Stimulated activated CD8-positive, alpha-beta memory T cell treated with anti-CD3 and anti-CD28 coated beads, Interleukin-7, amount 100 ng/mL, for 1 hour (primary cell): Measurements from ENCODE around the gene PPP1R3G.
A peak's percentile ranks its signal among the peaks of the same experiment; 100 is the strongest.
"Not testable (repeated sequence)": the region's sequence is repeated elsewhere in the genome, so short reads cannot be mapped to it uniquely, and the experiment has no call there.

ENCODE experiments used
- DNase-seq, 2 donors: peaks; one replicate each; pipeline ENCODE4 v3.0.0-alpha.2; 2020; ENCODE audit warnings: low read depth in 2 of 2

The PPP1R3G gene

DNA sequence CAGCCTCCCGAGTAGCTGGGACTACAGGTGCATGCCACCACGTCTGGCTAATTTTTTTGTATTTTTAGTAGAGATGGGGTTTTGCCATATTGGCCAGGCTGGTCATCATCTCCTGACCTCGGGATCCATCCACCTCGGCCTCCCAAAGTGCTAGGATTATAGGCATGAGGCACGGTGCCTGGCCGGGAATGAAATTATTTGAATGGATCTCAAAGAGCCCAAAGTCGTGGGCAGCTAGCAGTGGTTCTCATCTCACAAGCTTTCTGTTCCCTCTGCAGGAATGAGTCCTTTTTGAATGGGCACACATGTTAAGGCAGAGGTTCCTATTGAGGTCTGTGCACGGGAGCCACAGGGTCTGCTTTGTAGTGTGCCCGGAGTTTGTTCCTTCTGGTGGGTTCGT lies 34.9 kb downstream of the PPP1R3G start:
- no peak for DNase-seq

- DNase-seq: not testable (repeated sequence)
Measured at GRCh38 chr6:5120543-5120942, 35.4 kb downstream of the PPP1R3G start.

DNA sequence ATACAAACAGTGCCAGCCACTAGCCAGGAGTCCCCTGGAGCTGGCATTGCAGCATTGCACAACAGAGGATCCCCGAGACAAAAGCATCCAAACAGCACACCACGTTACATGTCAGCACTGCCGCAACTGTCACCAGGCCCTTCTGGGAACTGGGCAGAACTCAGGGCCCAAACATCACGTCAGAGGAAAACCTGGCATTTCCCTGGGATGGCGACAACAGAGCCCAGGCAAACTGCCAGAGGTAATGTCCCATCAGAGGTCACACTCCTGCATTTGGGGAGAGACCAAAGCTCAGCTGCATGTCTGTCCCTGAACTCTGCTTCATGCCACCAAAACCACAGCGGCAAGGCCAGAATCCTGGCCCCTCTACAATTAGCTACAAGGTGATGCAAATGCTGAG lies 36.3 kb downstream of the PPP1R3G start:
- DNase-seq: no peak

DNA sequence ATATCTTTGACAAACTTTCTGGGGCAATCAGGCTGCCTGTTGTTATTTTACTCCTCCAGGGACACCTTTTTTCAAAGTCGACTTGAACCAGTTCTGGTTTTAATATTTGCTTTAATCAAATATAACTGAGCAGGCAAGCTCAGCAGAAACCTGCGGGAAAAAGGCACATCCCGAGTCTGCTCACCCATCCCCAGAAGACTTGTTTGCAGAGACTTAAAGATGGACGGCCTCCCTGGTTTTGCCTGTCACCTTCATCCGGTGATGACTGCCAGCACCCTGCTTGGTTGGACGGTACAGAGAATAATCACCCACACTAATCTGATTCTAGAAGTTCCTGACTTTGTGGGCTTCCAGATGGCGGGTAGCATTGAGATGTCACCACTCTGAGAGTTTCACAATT lies 36.8 kb downstream of the PPP1R3G start:
- DNase-seq: no peak

DNA sequence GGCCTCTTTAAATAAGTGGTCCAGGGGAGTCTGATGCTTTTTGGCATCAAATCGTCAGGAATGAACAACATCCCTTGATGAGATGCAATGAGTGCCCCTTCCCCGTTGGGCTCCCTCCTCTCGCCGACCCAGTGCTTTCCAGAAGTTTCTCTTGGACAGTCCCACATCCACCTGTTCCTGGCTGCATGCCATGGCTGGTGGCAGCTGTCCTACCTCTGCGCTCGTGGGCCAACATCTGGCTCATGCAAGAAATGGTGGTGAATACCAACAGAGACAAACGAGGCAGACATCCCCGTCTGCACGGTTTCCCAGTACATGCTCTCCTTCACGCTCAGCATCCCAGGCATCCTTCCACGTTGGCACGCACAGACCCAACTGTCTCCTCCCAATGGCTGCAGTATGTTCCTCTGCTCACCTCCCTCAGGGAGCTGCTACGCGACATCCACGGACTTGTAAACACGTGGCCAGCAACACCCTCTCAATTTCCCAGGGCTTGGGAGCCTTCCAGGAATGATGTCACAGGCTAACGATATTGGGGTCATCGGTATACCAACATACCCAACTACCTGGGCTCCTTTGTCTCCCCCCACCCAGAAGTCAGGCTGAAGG lies 37.5 kb downstream of the PPP1R3G start:
- no peak for DNase-seq

DNA sequence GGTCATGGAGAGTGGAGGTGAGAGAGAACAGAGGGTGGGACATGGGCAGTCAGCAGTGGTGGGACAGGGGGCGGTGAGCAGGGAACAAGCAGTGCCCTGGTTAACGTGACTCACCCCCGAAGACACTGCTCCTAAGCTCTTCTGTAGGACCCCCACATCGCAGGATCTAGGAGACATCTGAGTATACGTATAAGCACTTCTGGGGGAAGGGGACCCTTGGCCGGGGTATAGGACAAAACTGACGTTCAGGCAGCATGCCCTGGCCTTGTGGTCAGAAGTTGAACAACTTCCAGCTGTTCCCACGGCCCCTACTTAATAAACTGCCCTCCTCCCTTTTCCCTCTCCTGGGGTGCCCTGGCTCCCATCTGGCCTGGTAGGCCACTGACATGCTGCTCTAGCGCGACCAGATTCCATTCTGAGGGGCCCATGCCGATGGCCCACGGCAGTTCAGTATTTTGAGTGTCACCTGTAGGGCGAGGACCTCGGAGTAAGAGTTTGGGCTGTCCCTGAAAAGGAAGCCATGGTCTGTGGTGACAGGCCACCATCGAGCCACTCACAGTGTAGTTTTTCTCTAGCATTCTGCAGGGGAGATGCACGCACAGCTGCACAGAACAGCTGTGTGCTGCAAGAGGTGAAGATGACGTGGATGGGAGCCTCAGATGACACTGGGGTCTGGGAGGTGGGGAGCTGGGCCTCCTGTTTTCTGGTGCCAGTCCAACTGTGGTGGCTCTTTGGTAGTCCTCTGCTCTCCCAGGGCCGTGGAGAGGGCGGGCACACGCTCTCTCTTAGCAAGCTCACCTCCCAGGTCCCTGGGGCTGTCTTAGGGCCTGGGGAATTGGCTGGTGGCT lies 38.4 kb downstream of the PPP1R3G start:
- DNase-seq: no peak

GRCh38 chr6:5124526-5124925 lies 39.4 kb downstream of the PPP1R3G start:
- no peak for DNase-seq

- no peak for DNase-seq
Measured at GRCh38 chr6:5125152-5126006, 40.2 kb downstream of the PPP1R3G start.

DNA sequence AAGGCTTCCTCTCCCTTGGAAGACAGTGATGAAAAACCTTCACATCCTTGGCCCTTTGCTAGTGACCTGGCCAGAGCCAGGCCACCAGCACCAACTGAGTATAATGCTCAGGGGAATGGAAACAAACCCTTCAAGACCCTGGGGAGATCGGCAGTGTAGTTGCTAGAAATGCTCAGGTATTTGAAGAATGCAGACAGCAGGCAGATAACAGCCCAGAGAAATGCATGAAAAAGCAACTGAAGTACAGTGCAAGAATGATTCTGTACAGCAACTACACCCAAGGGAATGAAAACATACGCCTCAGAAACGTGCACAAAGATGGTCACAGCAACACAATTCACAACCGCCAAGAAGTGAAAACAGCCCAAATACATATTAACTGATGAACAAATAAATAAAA lies 41.1 kb downstream of the PPP1R3G start:
- DNase-seq: no peak

DNA sequence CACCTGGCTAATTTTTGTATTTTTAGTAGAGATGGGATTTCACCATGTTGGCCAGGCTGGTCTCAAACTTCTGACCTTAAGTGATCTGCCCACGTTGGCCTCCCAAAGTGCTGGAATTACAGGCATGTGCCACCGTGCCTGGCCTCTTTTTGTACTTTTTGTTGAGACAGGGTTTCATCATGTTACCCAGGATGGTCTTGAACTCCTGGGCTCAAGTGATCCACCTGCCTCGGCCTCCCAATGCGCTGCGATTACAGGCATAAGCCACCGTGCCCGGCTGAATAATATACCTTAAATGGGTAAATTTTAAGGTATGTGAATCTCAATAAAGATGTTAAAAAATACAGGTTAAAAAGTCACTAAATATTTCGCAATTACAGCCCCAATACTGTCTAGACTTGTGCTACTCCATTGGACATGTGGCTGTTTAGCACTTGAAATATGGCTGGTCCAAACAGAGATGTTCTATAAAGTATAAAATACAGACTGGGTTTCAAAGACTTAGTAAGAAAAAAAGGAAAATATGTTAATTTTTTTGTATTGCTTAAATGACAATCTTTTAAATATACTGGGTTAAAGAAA lies 42.1 kb downstream of the PPP1R3G start:
- no peak for DNase-seq

DNA sequence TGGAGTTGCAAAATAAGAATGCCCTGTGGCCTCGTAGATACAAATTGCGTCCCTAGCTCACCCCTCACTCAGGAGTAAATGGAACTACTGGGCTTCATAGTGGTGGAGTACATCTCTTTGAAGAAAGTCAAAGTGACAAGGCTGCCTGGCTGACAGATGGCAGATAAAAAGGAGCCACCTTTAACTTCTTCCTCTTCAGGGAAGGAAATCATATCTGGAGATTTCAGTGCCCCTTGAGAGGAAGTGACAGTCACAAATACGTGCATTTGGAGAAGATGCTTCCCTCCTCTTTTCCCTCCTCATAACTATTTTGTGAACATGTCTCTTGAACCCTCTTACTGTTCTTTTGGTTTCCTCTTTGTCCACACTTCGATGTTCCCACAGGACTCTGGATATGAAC lies 43.2 kb downstream of the PPP1R3G start:
- DNase-seq: no peak

GRCh38 chr6:5130135-5130866 lies 45.2 kb downstream of the PPP1R3G start:
- DNase-seq: no peak

GRCh38 chr6:5132731-5133130 lies 47.6 kb downstream of the PPP1R3G start:
- DNase-seq: no peak

DNA sequence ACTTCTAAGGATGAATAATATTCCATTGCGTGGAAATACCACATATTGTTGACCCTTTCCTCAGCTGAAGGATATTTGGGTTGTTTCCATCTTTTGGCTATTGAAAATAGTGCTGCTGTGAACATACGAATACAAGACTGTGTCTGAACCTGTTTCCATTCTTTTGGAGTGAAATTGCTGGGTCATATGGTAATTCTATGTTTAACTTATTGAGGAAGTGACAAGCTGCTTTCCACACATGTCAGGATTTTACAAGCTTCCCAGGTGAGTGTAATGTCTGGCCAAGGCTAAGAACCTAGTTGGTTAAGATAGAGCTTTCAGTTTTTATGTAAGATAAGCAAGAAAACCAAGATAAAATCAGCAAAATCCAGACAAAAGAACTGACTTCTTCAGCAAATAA lies 48.8 kb downstream of the PPP1R3G start:
- no peak for DNase-seq

GRCh38 chr6:5135788-5136376 lies 50.7 kb downstream of the PPP1R3G start:
- peak; percentile 8 to 23 for DNase-seq

GRCh38 chr6:5136851-5137250 lies 51.7 kb downstream of the PPP1R3G start:
- no peak for DNase-seq
